ENCODE results near the gene EDAR.

The EDAR gene

GRCh38 chr2:108969856-108970255 lies 19.2 kb downstream of the EDAR start:
- H3K4me3 ChIP-seq (ENCODE audit: low read depth, low read length): no peak overlapping the region

GRCh38 chr2:108968619-108969018 lies 20.4 kb downstream of the EDAR start:
- no peak overlapping the region for H3K4me3 ChIP-seq (ENCODE audit: low read depth, low read length)

GRCh38 chr2:108967757-108968156 lies 21.3 kb downstream of the EDAR start:
- no peak overlapping the region for H3K4me3 ChIP-seq (ENCODE audit: low read depth, low read length)

- H3K4me3 ChIP-seq (ENCODE audit: low read depth, low read length): no peak overlapping the region
Observed at GRCh38 chr2:108965540-108966289, 23.3 kb downstream of the EDAR start.

- no peak overlapping the region for H3K4me3 ChIP-seq (ENCODE audit: low read depth, low read length)
Observed at GRCh38 chr2:108963057-108963456, 26.0 kb downstream of the EDAR start.

GRCh38 chr2:108961796-108962195 lies 27.2 kb downstream of the EDAR start:
- H3K4me3 ChIP-seq (ENCODE audit: low read depth, low read length): no peak overlapping the region

- no peak overlapping the region for H3K4me3 ChIP-seq (ENCODE audit: low read depth, low read length)
Observed at GRCh38 chr2:108960006-108960405, 29.0 kb downstream of the EDAR start.

- no peak overlapping the region for H3K4me3 ChIP-seq (ENCODE audit: low read depth, low read length)
Observed at GRCh38 chr2:108959401-108959800, 29.6 kb downstream of the EDAR start.

GRCh38 chr2:108958632-108959341 lies 30.2 kb downstream of the EDAR start:
- H3K4me3 ChIP-seq (ENCODE audit: low read depth, low read length): no peak overlapping the region

GRCh38 chr2:108958002-108958401 lies 31.0 kb downstream of the EDAR start:
- no peak overlapping the region for H3K4me3 ChIP-seq (ENCODE audit: low read depth, low read length)

- H3K4me3 ChIP-seq (ENCODE audit: low read depth, low read length): no peak overlapping the region
Observed at GRCh38 chr2:108956375-108956774, 32.6 kb downstream of the EDAR start.

GRCh38 chr2:108950369-108951135 lies 38.5 kb downstream of the EDAR start:
- no peak overlapping the region for H3K4me3 ChIP-seq (ENCODE audit: low read depth, low read length)

- no peak overlapping the region for H3K4me3 ChIP-seq (ENCODE audit: low read depth, low read length)
Observed at GRCh38 chr2:108949316-108950239, 39.4 kb downstream of the EDAR start.

GRCh38 chr2:108947271-108947907 lies 41.6 kb downstream of the EDAR start:
- no peak overlapping the region for H3K4me3 ChIP-seq (ENCODE audit: low read depth, low read length)

- no peak overlapping the region for H3K4me3 ChIP-seq (ENCODE audit: low read depth, low read length)
Observed at GRCh38 chr2:108946442-108946841, 42.6 kb downstream of the EDAR start.

GRCh38 chr2:108945969-108946368 lies 43.1 kb downstream of the EDAR start:
- no peak overlapping the region for H3K4me3 ChIP-seq (ENCODE audit: low read depth, low read length)

GRCh38 chr2:108944601-108945331 lies 44.3 kb downstream of the EDAR start:
- H3K4me3 ChIP-seq (ENCODE audit: low read depth, low read length): no peak overlapping the region

GRCh38 chr2:108943751-108944150 lies 45.3 kb downstream of the EDAR start:
- H3K4me3 ChIP-seq (ENCODE audit: low read depth, low read length): no peak overlapping the region

GRCh38 chr2:108942888-108943287 lies 46.1 kb downstream of the EDAR start:
- H3K4me3 ChIP-seq (ENCODE audit: low read depth, low read length): no peak overlapping the region

Measured in iPS-11a (cell line).